Loucy (cell line): ENCODE results near the gene CEP83.

Experiments
- CTCF ChIP-seq: fragments of 200-600 bp; sonication (generic); conservative IDR thresholded peaks from 2 replicates; pipeline ENCODE4 v1.5.1; 2014; ENCODE audit warnings: mild to moderate bottlenecking, antibody characterized with exemption, low read length
- EZH2phosphoT487 ChIP-seq: fragments of 200-600 bp; IDR thresholded peaks from 2 replicates; pipeline ENCODE4 v1.6.1; 2018; ENCODE audit warnings: antibody characterized with exemption, mild to moderate bottlenecking, moderate library complexity, borderline replicate concordance

GRCh38 chr12:94287245-94287628 lies 172.4 kb downstream of the CEP83 start:
- TF ChIP-seq CTCF: no peak
- no peak for TF ChIP-seq EZH2phosphoT487
